HEK293 (cell line): ENCODE results near the gene AGO1.

ENCODE experiments used
- ZNF24 ChIP-seq: fragments of 450-650 bp; formaldehyde crosslinking; IDR thresholded peaks from 2 replicates; pipeline ENCODE4 v1.5.1; 2016; ENCODE audit warnings: missing biosample characterization, missing genetic modification characterization
- ZNF37A ChIP-seq: fragments of 450-650 bp; IDR thresholded peaks from 2 replicates; pipeline ENCODE4 v1.5.1; 2018; ENCODE audit warnings: missing biosample characterization, missing genetic modification characterization
- ZNF416 ChIP-seq: fragments of 450-650 bp; formaldehyde crosslinking; IDR thresholded peaks from 2 replicates; pipeline ENCODE4 v1.5.1; 2016; ENCODE audit warnings: missing biosample characterization, missing genetic modification characterization
- ZNF670 ChIP-seq: fragments of 450-650 bp; formaldehyde crosslinking; IDR thresholded peaks from 2 replicates; pipeline ENCODE4 v1.5.1; 2016; ENCODE audit warnings: missing biosample characterization, missing genetic modification characterization, low read depth
- ZSCAN30 ChIP-seq: fragments of 450-650 bp; IDR thresholded peaks from 2 replicates; pipeline ENCODE4 v1.5.1; 2018; ENCODE audit warnings: missing biosample characterization, mild to moderate bottlenecking, missing genetic modification characterization, moderate library complexity
- TF ChIP-seq, protein P1 (sequence below): fragments of 450-650 bp; formaldehyde crosslinking; IDR thresholded peaks from 2 replicates; pipeline ENCODE4 v1.5.1; 2016; ENCODE audit warnings: missing biosample characterization, missing genetic modification characterization
- TF ChIP-seq, protein P2 (sequence below): fragments of 450-650 bp; formaldehyde crosslinking; IDR thresholded peaks from 2 replicates; pipeline ENCODE4 v1.5.1; 2016; ENCODE audit warnings: missing biosample characterization, missing genetic modification characterization

GRCh38 chr1:35899941-35900340, 16.9 kb downstream of the AGO1 start:
- TF ChIP-seq ZNF37A (tag by site-specific recombination) = no peak
- TF ChIP-seq, protein P1, sequence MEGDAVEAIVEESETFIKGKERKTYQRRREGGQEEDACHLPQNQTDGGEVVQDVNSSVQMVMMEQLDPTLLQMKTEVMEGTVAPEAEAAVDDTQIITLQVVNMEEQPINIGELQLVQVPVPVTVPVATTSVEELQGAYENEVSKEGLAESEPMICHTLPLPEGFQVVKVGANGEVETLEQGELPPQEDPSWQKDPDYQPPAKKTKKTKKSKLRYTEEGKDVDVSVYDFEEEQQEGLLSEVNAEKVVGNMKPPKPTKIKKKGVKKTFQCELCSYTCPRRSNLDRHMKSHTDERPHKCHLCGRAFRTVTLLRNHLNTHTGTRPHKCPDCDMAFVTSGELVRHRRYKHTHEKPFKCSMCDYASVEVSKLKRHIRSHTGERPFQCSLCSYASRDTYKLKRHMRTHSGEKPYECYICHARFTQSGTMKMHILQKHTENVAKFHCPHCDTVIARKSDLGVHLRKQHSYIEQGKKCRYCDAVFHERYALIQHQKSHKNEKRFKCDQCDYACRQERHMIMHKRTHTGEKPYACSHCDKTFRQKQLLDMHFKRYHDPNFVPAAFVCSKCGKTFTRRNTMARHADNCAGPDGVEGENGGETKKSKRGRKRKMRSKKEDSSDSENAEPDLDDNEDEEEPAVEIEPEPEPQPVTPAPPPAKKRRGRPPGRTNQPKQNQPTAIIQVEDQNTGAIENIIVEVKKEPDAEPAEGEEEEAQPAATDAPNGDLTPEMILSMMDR (tag by site-specific recombination) = no peak
- TF ChIP-seq ZNF416 (tag by site-specific recombination) = no peak
- no peak for TF ChIP-seq ZNF670 (tag by site-specific recombination)
- TF ChIP-seq ZNF24 (tag by site-specific recombination) = no peak
- TF ChIP-seq ZSCAN30 (tag by site-specific recombination) = no peak
- TF ChIP-seq, protein P2, sequence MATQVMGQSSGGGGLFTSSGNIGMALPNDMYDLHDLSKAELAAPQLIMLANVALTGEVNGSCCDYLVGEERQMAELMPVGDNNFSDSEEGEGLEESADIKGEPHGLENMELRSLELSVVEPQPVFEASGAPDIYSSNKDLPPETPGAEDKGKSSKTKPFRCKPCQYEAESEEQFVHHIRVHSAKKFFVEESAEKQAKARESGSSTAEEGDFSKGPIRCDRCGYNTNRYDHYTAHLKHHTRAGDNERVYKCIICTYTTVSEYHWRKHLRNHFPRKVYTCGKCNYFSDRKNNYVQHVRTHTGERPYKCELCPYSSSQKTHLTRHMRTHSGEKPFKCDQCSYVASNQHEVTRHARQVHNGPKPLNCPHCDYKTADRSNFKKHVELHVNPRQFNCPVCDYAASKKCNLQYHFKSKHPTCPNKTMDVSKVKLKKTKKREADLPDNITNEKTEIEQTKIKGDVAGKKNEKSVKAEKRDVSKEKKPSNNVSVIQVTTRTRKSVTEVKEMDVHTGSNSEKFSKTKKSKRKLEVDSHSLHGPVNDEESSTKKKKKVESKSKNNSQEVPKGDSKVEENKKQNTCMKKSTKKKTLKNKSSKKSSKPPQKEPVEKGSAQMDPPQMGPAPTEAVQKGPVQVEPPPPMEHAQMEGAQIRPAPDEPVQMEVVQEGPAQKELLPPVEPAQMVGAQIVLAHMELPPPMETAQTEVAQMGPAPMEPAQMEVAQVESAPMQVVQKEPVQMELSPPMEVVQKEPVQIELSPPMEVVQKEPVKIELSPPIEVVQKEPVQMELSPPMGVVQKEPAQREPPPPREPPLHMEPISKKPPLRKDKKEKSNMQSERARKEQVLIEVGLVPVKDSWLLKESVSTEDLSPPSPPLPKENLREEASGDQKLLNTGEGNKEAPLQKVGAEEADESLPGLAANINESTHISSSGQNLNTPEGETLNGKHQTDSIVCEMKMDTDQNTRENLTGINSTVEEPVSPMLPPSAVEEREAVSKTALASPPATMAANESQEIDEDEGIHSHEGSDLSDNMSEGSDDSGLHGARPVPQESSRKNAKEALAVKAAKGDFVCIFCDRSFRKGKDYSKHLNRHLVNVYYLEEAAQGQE (tag by site-specific recombination) = no peak
